ENCODE results near the gene HSPA9. TPM values are rescaled to one million over a fixed set of nuclear protein-coding genes. Genes with fewer than 3 reads are reported as not detected.

The HSPA9 gene
- total and polyA plus RNA-seq, 9 of the 15 experiments (the other 6 are each of a cell fraction or from before 2014, with no cell fraction given) = 195 to 583 (median 514) TPM

GRCh38 chr5:138620663-138621224 lies 45.5 kb upstream of the HSPA9 start (continued):
- TF ChIP-seq, protein P1, sequence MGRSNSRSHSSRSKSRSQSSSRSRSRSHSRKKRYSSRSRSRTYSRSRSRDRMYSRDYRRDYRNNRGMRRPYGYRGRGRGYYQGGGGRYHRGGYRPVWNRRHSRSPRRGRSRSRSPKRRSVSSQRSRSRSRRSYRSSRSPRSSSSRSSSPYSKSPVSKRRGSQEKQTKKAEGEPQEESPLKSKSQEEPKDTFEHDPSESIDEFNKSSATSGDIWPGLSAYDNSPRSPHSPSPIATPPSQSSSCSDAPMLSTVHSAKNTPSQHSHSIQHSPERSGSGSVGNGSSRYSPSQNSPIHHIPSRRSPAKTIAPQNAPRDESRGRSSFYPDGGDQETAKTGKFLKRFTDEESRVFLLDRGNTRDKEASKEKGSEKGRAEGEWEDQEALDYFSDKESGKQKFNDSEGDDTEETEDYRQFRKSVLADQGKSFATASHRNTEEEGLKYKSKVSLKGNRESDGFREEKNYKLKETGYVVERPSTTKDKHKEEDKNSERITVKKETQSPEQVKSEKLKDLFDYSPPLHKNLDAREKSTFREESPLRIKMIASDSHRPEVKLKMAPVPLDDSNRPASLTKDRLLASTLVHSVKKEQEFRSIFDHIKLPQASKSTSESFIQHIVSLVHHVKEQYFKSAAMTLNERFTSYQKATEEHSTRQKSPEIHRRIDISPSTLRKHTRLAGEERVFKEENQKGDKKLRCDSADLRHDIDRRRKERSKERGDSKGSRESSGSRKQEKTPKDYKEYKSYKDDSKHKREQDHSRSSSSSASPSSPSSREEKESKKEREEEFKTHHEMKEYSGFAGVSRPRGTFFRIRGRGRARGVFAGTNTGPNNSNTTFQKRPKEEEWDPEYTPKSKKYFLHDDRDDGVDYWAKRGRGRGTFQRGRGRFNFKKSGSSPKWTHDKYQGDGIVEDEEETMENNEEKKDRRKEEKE (IDR thresholded peaks at IDR 0.05; ENCODE audit: borderline replicate concordance in 1 of 2, control insufficient read depth in 1 of 2, low read depth in 2 of 2, low read length in 1 of 2) = no peak
- no peak for TF ChIP-seq ILF3 (IDR thresholded peaks at IDR 0.05; ENCODE audit: borderline replicate concordance)
- no peak for TF ChIP-seq SMAD4 (CRISPR knock-in tag; conservative IDR thresholded peaks at IDR 0.05)
- TF ChIP-seq PKNOX1 (IDR thresholded peaks at IDR 0.05) = peak; percentile 38; the same call in 1 of the 2 replicates
- TF ChIP-seq ZBTB26 (CRISPR knock-in tag; IDR thresholded peaks at IDR 0.05) = 0 out of 2 replicates have a peak, but pooled peaks have one; percentile 34
- no peak for TF ChIP-seq CXXC5 (CRISPR knock-in tag; IDR thresholded peaks at IDR 0.05)
- no peak for TF ChIP-seq NRF1 (conservative IDR thresholded peaks at IDR 0.05 in 1 of 2, IDR thresholded peaks at IDR 0.05 in 1 of 2)
- no peak for TF ChIP-seq SRSF9 (IDR thresholded peaks at IDR 0.05; ENCODE audit: borderline replicate concordance, low read depth, low read length)

All from K562 (cell line).